ENCODE results near the gene HMCN1.

DNA sequence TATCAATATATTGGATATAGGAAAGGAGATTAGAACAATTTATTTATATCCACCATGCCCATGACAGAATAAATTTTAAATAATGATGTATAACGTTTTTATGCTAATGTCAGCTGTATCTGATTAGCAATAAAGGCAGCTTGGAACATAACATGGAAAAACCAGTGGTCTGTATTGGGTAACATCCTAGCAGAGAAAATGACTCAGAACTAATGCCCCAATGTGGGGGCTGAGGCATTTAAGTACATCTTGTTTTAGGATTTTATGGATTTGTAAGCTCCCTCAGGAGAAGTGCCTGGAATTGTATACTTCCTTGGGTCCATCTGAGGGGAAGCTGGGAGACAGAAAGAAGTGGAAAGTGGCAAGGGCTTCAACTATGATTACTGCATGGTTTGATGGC lies 82.3 kb downstream of the HMCN1 start:
- TF ChIP-seq, protein P1, sequence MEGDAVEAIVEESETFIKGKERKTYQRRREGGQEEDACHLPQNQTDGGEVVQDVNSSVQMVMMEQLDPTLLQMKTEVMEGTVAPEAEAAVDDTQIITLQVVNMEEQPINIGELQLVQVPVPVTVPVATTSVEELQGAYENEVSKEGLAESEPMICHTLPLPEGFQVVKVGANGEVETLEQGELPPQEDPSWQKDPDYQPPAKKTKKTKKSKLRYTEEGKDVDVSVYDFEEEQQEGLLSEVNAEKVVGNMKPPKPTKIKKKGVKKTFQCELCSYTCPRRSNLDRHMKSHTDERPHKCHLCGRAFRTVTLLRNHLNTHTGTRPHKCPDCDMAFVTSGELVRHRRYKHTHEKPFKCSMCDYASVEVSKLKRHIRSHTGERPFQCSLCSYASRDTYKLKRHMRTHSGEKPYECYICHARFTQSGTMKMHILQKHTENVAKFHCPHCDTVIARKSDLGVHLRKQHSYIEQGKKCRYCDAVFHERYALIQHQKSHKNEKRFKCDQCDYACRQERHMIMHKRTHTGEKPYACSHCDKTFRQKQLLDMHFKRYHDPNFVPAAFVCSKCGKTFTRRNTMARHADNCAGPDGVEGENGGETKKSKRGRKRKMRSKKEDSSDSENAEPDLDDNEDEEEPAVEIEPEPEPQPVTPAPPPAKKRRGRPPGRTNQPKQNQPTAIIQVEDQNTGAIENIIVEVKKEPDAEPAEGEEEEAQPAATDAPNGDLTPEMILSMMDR (IDR thresholded peaks at IDR 0.05; ENCODE audit: insufficient read depth, low read length, poor library complexity, severe bottlenecking), result no peak
- no peak for TF ChIP-seq EZH2phosphoT487 (conservative IDR thresholded peaks at IDR 0.05; ENCODE audit: low read length)
